GM18520 (cell line): ENCODE results near the gene MTFMT.
"Not testable (repeated sequence)": the region's sequence is repeated elsewhere in the genome, so short reads cannot be mapped to it uniquely, and the experiment has no call there.

ENCODE experiments used
- ATAC-seq: cut with Tn5 transposase; IDR thresholded peaks from one replicate; pipeline ENCODE4 v1.9.1; 2021; ENCODE audit not compliant: unreplicated experiment

MTFMT gene

DNA sequence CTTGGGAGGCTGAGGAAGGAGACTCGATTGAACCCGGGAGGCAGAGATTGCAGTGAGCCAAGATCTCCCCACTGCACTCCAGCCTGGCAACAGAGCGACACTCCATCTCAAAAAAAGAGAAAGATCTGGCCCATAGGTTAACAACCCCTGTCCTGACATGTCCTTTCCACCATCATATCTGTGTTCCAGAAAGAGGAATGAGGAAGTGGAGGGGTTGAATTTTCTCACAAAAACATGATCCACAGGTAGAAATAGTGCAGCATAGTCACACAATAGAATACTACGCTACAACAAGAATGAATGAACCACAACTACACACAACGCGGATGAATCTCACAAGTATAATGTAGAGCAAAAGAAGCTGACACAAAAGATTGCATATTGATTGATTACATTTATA is 11.0 kb upstream of the MTFMT start:
- no peak for ATAC-seq

GRCh38 chr15:65038836-65039235 is 9.4 kb upstream of the MTFMT start:
- ATAC-seq: no peak

- ATAC-seq: no peak
These were observed 9.0 kb upstream of the MTFMT start for GRCh38 chr15:65038428-65038827.

DNA sequence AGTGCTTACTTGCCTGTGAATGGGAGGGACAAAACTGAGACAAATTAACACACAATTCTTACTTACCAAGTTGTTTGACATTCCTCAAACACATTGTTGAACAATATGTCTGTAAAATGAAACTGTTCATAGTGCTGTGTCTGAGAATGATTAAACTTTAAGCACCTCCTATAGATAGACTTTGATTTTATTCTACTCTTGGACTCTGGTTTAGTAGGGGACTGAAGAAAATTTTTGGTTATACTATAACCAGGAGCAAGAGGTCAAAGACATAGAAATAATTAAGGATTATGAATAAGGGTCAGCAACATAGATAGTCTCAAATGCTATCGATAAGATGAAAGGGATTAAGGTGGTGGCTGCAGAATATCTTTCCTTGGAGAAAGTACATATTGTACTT is 7.9 kb upstream of the MTFMT start:
- no peak for ATAC-seq

GRCh38 chr15:65034719-65035118 is 5.3 kb upstream of the MTFMT start:
- ATAC-seq: no peak

DNA sequence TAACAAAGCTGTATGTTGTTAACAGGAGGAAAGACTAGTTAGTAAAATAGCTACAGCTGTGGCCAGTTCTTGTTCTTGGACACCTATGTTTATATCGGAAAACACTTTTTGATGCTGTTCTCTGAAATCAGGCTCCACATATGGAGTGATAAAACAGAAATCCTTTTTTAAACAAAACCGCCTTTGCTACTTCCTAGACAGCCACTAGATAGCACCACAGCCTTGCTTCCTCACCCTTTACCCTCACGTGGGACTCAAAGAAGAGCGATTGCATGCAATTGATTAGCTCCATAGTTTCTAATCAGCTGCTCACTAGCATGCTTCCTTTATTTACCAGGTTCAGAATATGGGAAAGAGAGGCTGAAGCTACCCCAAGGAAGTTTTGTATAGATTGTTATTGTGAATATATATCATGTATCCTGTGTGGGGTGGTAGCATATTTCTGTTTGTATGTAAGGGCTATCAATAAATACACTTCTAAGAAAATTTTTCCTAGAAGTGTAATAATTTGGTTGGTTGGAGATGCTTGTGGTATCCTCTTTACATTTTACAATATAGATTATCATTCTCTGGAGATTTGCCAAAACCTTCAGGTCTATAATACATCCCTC is 4.3 kb upstream of the MTFMT start:
- no peak for ATAC-seq

DNA sequence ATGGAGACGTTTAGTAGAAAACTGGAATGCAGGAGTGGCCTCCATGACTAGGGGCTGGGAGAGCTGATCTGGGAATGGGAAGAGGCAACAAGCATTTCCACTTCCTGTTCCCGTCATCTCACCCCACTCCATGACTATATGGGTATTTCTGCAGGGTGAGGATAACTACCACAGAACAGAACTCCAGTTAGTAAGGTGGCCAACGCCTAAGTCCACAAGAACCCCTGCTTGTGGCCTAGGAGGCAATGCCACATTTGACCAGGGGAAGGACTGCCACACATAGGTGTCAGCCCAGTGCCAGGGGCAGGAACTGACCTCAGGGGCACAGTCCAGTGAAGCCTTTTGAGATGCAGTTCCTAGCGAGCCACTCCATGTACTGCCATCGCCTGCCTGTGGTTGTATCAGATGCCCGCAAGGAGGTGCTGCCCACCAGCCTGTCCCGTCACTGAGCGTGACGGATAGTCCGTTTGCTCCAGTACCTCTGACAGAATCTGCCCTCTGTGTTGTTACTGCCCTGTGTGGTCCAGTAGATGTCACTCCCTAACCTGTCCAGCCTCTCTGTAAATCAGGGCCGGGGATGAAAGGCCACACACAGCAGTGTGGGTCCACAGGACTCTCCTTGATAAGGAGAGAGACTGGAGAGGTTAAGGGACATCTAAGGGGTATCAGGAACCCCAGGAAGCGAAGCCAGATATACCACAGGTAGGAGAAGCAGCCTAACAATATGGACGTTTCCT is 3.5 kb upstream of the MTFMT start:
- no peak for ATAC-seq

GRCh38 chr15:65029736-65030208 is 333 bp upstream of the MTFMT start:
- no peak for ATAC-seq

GRCh38 chr15:65028338-65028737 is 1.1 kb downstream of the MTFMT start:
- no peak for ATAC-seq

DNA sequence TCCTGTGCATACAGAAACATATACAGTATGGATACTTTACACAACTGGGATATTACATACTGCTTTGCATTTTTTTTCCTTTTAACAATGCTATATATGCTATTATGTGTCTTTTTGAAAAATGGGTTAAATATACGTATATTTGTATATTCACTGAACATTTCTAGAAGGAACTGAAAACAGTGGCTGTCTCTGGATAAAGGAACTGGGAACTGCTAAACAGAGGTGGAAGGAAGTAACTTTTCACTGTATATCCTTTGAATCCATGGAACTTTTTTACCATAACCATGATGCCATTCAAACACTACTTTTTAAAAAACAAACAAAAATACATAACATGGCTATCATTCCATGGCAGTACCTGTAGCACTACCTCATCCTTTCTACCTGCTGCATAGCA is 1.8 kb downstream of the MTFMT start:
- ATAC-seq: no peak

DNA sequence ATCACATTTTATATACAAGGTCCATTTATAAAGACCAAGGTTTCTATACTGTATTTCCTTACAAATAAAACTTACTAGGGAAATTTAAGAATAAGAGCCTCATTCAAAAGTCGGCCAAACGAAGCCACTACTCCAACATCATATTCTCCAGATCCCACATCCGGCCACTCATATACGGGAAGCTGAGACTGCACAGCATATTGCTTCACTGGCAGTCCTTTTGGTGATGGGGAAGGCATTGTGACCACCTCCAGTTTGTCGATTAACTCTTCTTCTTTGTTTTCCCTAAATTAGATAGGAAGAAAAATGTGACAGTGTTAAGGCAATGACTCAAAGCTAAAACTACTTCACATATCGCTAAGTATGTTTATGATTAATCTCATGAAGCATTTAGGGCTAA is 2.7 kb downstream of the MTFMT start:
- no peak for ATAC-seq

DNA sequence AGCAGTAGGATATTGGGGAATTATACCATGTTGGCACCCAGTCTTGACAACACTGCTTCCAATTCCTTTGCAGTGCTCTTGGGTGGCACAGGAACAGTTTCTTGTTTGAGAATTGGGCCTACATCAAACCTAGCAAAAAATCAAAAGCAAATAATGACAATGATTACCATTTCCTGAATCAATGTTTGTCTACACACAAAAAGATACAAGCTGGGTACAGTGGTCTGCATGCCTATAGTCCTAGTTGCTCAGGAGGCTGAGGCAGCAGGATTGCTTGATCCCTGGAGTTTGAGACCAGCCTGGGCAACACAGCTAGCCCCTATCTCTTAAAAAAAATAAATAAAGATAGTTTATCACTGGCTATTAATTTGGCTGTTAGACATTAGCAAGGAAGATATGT is 8.0 kb downstream of the MTFMT start:
- ATAC-seq: no peak

DNA sequence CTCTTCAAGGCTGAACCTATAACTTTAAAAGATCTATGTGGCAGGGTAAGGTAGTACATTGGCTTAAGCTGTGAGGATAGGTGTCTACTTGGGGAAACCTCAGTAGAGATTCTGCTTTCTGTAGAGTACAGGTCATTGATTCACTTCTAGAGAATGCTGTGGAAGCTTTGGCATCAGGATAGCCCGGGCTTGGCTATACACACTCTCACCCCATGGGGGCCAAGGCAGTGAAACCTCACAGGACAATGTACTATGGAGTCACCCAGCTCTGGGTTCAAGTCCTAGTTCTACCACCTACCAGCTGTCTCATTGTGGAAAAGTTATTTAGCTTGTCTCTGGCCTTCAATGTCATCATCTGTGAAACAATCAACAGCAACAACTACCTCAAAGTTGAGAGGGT is 9.0 kb downstream of the MTFMT start:
- no peak for ATAC-seq

DNA sequence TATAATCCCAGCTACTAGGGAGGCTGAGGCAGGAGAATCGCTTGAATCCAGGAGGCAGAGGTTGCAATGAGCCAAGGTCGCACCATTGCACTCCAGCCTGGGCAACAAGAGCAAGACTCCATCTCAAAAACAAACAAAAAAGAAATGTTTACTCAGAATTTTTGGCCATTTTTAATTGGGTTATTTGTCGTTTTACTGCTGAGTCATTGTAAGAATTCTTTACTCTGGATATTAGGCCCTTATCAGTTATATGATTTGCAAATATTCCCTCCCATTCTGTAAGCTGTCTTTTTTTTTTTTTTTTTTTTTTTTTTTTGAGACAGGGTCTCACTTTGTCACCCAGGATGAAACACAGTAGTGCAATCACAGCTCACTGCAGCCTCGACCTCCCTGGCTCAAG is 18.2 kb downstream of the MTFMT start:
- ATAC-seq: not testable (repeated sequence)

DNA sequence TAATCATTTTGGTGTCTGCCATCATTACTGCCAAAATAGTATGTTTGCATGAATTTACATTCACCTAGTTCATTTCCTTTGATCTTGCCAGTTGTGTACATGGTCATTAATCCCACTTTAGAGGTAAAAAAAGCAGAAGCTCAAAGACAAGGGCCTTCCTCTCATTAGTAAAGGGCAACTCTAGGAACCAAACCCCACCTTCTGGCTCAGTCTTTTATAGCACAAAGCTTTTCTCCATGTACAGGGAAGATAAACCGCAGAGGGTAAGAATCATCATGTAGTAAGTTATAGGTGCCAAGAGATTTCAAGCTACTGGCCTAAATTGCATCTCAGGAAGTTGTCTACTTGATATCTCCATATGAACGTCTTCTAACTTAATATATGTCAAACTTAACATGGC is 20.5 kb downstream of the MTFMT start:
- no peak for ATAC-seq

- no peak for ATAC-seq
These were observed 22.6 kb downstream of the MTFMT start for GRCh38 chr15:65006876-65007275.

DNA sequence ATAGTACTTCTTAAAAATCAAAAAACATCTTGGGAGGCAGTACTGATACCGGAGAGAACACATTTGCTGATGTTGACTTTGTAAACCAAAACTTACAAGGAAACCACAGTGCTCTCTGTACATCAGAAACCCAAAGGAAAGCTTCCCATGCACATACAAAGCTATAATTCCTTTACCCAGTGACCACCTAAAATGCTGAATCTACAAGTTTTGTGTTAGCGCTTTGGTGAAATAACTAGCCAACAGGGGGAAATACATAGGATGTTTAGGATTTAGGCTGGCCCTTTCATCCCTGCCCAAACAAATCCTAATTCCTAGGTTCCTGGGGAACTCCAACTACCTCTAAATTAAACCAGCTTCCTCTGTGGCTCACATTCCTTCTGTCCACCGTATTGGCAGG is 24.4 kb downstream of the MTFMT start:
- ATAC-seq: no peak

GRCh38 chr15:64997745-64998375 is 31.6 kb downstream of the MTFMT start:
- no peak for ATAC-seq

- no peak for ATAC-seq
These were observed 32.4 kb downstream of the MTFMT start for GRCh38 chr15:64997066-64997465.

- no peak for ATAC-seq
These were observed 36.1 kb downstream of the MTFMT start for GRCh38 chr15:64993290-64993689.

DNA sequence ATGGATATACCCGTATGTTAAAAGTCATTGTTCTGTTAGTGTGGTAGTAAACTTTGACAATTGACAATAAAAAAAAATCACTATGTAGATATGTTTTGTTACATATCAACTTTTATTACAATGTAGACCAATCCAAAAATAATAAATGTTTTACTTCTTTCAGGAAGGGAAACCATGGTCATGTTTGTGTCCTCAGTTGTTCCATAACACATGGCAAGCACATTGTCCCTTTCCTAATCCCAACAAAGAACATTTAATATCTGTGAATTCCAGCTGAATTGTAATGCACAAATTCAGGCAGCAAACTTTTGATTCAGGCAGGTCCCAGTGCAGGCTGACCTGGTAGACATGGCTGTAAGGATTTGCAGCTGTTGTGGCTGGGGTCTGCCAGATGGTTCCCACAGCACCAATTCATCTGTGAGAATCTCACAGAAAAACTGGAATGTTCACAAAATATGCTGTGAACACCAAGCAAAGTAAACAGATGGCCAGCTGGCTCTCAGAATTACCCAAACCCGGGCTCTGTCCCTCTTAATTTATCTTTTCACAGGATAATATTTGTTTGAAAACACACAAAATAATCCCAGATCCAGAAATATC is 37.8 kb downstream of the MTFMT start:
- ATAC-seq: no peak

GRCh38 chr15:64990168-64990470 is 39.3 kb downstream of the MTFMT start:
- ATAC-seq: no peak
